HG03095 (cell line): ENCODE data around the gene ELK3.
"Not testable (repeated sequence)": the region's sequence is repeated elsewhere in the genome, so short reads cannot be mapped to it uniquely, and the experiment has no call there.

Experiments
- ATAC-seq: cut with Tn5 transposase; IDR thresholded peaks from one replicate; pipeline ENCODE4 v1.9.1; 2021; ENCODE audit warnings: moderate library complexity; ENCODE audit not compliant: unreplicated experiment

ELK3 gene

GRCh38 chr12:96302687-96303310 is 108.6 kb downstream of the ELK3 start:
- no peak for ATAC-seq

GRCh38 chr12:96303653-96304052 is 109.5 kb downstream of the ELK3 start:
- ATAC-seq: no peak

GRCh38 chr12:96305665-96306064 is 111.5 kb downstream of the ELK3 start:
- no peak for ATAC-seq

- no peak for ATAC-seq
Observed at GRCh38 chr12:96308881-96309280, 114.7 kb downstream of the ELK3 start.

GRCh38 chr12:96310067-96310466 is 115.9 kb downstream of the ELK3 start:
- no peak for ATAC-seq

- no peak for ATAC-seq
Observed at GRCh38 chr12:96311191-96311590, 117.0 kb downstream of the ELK3 start.

GRCh38 chr12:96313606-96314005 is 119.4 kb downstream of the ELK3 start:
- no peak for ATAC-seq

- no peak for ATAC-seq
Observed at GRCh38 chr12:96314723-96315122, 120.5 kb downstream of the ELK3 start.

- ATAC-seq: not testable (repeated sequence)
Observed at GRCh38 chr12:96315741-96316481, 121.7 kb downstream of the ELK3 start.

- ATAC-seq: not testable (repeated sequence)
Observed at GRCh38 chr12:96317801-96318200, 123.6 kb downstream of the ELK3 start.
